Breast epithelium (tissue), 4 donors: Measurements from ENCODE around the gene FMO1. TPM values are rescaled to one million over a fixed set of nuclear protein-coding genes. Genes with fewer than 3 reads are reported as not detected.

ENCODE experiments used
- DNase-seq, 2 donors: peaks; one replicate each; pipeline ENCODE4 v3.0.0-alpha.2; 2019; ENCODE audit warnings: low spot score in 2 of 2
- H3K27ac ChIP-seq, 2 donors: fragments of 200-600 bp; sonication (generic) in 1 of 2; one replicate each; pipeline ENCODE4 v1.5.1; 2016 to 2019; ENCODE audit warnings: mild to moderate bottlenecking in 1 of 2
- H3K27me3 ChIP-seq, 2 donors: fragments of 200-600 bp; sonication (generic) in 1 of 2; one replicate each; pipeline versions ENCODE4 v1.5.1 to v1.6.0; 2017 to 2019; ENCODE audit warnings: control low read depth in 1 of 2, mild to moderate bottlenecking in 1 of 2
- H3K36me3 ChIP-seq: fragments of 200-600 bp; one replicate; pipeline ENCODE4 v1.5.1; 2019
- H3K4me1 ChIP-seq, 2 donors: fragments of 200-600 bp; sonication (generic); one replicate each; pipeline ENCODE4 v1.5.1; 2016 to 2019; ENCODE audit warnings: control low read depth in 1 of 2
- H3K4me3 ChIP-seq, 3 donors: fragments of 200-600 bp; sonication (generic); 1 replicate in 2 of 3; 2 replicates in 1 of 3; pipeline ENCODE4 v1.5.1; 2016 to 2019; ENCODE audit warnings: mild to moderate bottlenecking in 3 of 3, moderate library complexity in 2 of 3
- H3K9me3 ChIP-seq, 2 donors: fragments of 200-600 bp; sonication (generic) in 1 of 2; one replicate each; pipeline ENCODE4 v1.5.1; 2016 to 2019; ENCODE audit warnings: control low read depth in 1 of 2
- POLR2A ChIP-seq: fragments of 450-650 bp; IDR thresholded peaks from one replicate; pipeline ENCODE4 v1.6.1; 2016; ENCODE audit warnings: antibody characterized with exemption, mild to moderate bottlenecking, moderate library complexity
- POLR2AphosphoS5 ChIP-seq, 3 donors: sonication (generic); formaldehyde crosslinking; IDR thresholded peaks; one replicate each; pipeline ENCODE4 v1.6.1; 2017; ENCODE audit warnings: antibody characterized with exemption in 3 of 3
- intact Hi-C: fragments of 100-400 bp; cut with DNase I; formaldehyde crosslinking; loops from one replicate; pipeline ENCODE4 v1.15.1; 2023; ENCODE audit warnings: low total_unique reads
- total RNA-seq, 3 donors: library from RNA; depleted of rRNA; stranded (reverse); fragments of >200 nt; gene quantifications; one replicate each; pipeline ENCODE4 v1.1.0, GENCODE V29; 2016
- TF ChIP-seq, protein P1 (sequence below), 3 donors: fragments of 450-650 bp; IDR thresholded peaks; one replicate each; pipeline ENCODE4 v1.5.1; 2016 to 2017; ENCODE audit warnings: antibody characterized with exemption in 3 of 3, mild to moderate bottlenecking in 3 of 3, moderate library complexity in 3 of 3

Gene FMO1
- total RNA-seq, 3 donors from 2014 or later, result 4.3 to 9.4 (median 7.0) TPM

DNA sequence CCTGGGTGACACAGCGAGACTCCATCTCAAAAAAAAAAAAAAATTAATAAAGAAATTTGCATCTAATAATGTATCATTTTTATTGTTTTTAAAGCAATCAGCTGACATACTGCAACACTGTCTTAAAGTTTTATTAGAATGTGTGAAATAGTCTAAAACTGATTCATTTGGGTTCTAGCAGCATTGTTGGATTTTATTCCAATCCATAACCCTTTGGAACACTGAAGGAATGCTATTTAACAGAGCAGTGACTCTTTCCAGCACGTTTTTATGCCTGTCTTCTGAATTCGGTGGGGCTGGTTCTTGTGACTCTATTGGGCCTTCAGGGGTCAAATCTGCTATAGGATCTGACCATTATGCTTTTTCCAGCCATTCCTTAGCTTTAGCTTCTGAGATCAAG, 47.5 kb downstream of the FMO1 start:
- TF ChIP-seq, protein P1, sequence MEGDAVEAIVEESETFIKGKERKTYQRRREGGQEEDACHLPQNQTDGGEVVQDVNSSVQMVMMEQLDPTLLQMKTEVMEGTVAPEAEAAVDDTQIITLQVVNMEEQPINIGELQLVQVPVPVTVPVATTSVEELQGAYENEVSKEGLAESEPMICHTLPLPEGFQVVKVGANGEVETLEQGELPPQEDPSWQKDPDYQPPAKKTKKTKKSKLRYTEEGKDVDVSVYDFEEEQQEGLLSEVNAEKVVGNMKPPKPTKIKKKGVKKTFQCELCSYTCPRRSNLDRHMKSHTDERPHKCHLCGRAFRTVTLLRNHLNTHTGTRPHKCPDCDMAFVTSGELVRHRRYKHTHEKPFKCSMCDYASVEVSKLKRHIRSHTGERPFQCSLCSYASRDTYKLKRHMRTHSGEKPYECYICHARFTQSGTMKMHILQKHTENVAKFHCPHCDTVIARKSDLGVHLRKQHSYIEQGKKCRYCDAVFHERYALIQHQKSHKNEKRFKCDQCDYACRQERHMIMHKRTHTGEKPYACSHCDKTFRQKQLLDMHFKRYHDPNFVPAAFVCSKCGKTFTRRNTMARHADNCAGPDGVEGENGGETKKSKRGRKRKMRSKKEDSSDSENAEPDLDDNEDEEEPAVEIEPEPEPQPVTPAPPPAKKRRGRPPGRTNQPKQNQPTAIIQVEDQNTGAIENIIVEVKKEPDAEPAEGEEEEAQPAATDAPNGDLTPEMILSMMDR (IDR thresholded peaks at IDR 0.05), result no peak
- TF ChIP-seq POLR2AphosphoS5 (IDR thresholded peaks at IDR 0.05) (no peak), POLR2A (no peak)
- intact Hi-C loops, result no loop called here
- peak overlapping the region; percentile 12 to 80 for H3K27ac ChIP-seq
- H3K4me3 ChIP-seq, result no peak overlapping the region
- H3K9me3 ChIP-seq, result peaks cover 0 to 15% of the 10 kb centered on the region in 2 donors
- no peaks in the 10 kb centered on the region for H3K27me3 ChIP-seq
- H3K36me3 ChIP-seq, result no peaks in the 10 kb centered on the region
- no peak for DNase-seq
- no peaks in the 10 kb centered on the region for H3K4me1 ChIP-seq

DNA sequence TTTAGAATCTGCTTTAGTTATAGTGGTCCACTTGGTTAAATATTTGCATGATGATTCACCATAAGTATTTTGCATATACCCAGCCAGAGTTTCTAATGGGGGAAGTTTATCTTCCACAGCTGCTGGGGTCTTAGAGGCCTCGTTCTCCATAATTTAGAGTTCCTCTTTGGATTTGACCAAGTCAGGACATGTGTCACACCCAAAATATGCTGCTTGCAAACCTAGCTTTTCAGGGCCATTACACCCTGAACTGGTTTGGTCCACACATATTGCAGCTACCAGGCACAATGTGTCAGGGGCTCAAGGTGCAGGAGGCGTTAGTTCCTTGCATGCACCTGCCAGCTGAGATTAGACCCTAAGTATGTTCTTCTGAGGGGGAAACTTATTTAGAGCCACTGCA, 48.6 kb downstream of the FMO1 start:
- no peaks in the 10 kb centered on the region for H3K36me3 ChIP-seq
- DNase-seq, result no peak
- peaks cover 0 to 21% of the 10 kb centered on the region in 2 donors for H3K9me3 ChIP-seq
- TF ChIP-seq, protein P1 (IDR thresholded peaks at IDR 0.05), result no peak
- TF ChIP-seq POLR2A (no peak), POLR2AphosphoS5 (IDR thresholded peaks at IDR 0.05) (no peak)
- no peaks in the 10 kb centered on the region for H3K27me3 ChIP-seq
- no peak overlapping the region for H3K27ac ChIP-seq
- H3K4me1 ChIP-seq, result no peaks in the 10 kb centered on the region
- intact Hi-C loops, result no loop called here
- no peak overlapping the region for H3K4me3 ChIP-seq

DNA sequence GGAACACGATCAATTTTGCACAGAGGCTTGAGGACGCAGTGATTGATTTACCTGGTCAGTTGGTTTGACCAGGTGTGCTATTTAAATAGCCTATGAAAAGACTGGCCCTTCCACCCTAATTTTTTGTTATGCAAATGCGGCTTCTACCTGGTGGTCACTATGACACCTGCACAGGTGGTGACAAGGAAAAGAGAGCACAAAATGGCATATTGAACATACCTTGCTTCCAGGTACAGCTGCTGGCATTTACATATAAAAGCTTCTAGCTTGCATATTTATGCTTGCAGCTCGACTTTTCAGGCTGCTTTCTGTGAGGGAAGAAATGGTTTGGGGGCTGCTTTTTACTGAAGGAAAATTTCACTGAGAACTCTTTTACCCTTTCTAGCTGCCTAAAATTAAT, 50.4 kb downstream of the FMO1 start:
- H3K27me3 ChIP-seq, result no peaks in the 10 kb centered on the region
- peaks cover 0 to 32% of the 10 kb centered on the region in 2 donors for H3K9me3 ChIP-seq
- no peak for TF ChIP-seq POLR2AphosphoS5 (IDR thresholded peaks at IDR 0.05)
- TF ChIP-seq POLR2A, result no peak
- TF ChIP-seq, protein P1 (IDR thresholded peaks at IDR 0.05), result no peak
- intact Hi-C loops, result no loop called here
- no peak overlapping the region for H3K4me3 ChIP-seq
- no peak overlapping the region for H3K27ac ChIP-seq
- H3K4me1 ChIP-seq, result no peaks in the 10 kb centered on the region
- no peak for DNase-seq
- no peaks in the 10 kb centered on the region for H3K36me3 ChIP-seq

DNA sequence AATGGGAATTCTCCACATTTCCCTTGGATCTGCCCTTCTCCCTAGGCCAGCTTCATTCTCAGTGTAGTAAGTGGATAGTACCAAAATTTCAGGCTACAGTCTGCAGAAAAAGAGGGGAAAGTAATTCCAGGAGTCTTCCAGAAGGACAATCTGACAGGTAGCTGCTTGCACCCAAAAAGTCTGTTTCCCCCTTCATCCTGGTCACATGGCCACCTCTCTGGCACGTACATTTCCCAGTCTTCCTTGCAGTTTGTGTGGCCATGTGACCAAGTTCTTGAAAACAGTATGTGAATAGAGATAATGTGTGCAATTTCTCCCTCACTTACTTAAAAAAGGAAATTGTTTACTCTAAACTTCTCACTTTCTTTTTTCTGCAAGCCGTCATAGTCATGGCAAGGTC, 51.0 kb downstream of the FMO1 start:
- intact Hi-C loops, result no loop called here
- Histone ChIP-seq H3K27me3 (no peaks in the 10 kb centered on the region), H3K36me3 (no peaks in the 10 kb centered on the region), H3K27ac (no peak overlapping the region), H3K9me3 (peaks cover 0 to 35% of the 10 kb centered on the region in 2 donors), H3K4me3 (no peak overlapping the region), H3K4me1 (no peaks in the 10 kb centered on the region)
- DNase-seq, result no peak
- TF ChIP-seq, protein P1 (IDR thresholded peaks at IDR 0.05), result no peak
- TF ChIP-seq POLR2A (no peak), POLR2AphosphoS5 (IDR thresholded peaks at IDR 0.05) (no peak)

DNA sequence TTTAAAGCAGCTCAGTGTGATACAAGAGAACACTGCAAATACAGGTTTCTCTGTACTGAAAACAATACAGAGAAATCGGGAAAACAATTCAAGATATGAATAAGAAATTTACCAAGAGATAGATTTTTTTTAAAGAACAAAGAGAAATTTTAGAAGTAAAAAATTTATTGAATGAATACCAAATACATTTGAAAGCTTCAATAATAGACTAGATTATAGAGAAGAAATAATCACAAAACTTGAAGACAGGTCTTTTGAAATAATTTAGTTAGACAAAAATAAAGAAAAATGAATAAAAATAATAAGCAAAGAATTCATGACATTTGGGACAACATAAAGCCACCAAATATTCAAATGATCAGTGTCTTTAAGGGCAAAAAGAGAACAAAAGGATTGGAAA, 52.1 kb downstream of the FMO1 start:
- no peaks in the 10 kb centered on the region for H3K36me3 ChIP-seq
- H3K9me3 ChIP-seq, result peaks cover 0 to 43% of the 10 kb centered on the region in 2 donors
- no peaks in the 10 kb centered on the region for H3K4me1 ChIP-seq
- TF ChIP-seq POLR2A (no peak), POLR2AphosphoS5 (IDR thresholded peaks at IDR 0.05) (no peak)
- TF ChIP-seq, protein P1 (IDR thresholded peaks at IDR 0.05), result no peak
- H3K27me3 ChIP-seq, result no peaks in the 10 kb centered on the region
- DNase-seq, result no peak
- no peak overlapping the region for H3K27ac ChIP-seq
- H3K4me3 ChIP-seq, result no peak overlapping the region
- intact Hi-C loops, result no loop called here
